Karpas-422 (cell line): ENCODE results near the gene CD9. TPM values are rescaled to one million over a fixed set of nuclear protein-coding genes. Genes with fewer than 3 reads are reported as not detected.

Source experiments
- DNase-seq: peaks from one replicate; pipeline ENCODE4 v3.0.0-alpha.2; 2015
- H2AFZ ChIP-seq: fragments of 200-600 bp; sonication (generic); 2 replicates; pipeline ENCODE4 v1.6.1; 2014; ENCODE audit warnings: antibody characterized with exemption, low read length, mixed read lengths
- H3K27ac ChIP-seq: fragments of 200-600 bp; sonication (generic); 2 replicates; pipeline ENCODE4 v1.5.1; 2014; ENCODE audit warnings: mild to moderate bottlenecking, low read length, moderate library complexity
- H3K27me3 ChIP-seq: fragments of 200-600 bp; sonication (generic); 2 replicates; pipeline ENCODE4 v1.6.1; 2014; ENCODE audit warnings: low read length, mixed read lengths
- H3K36me3 ChIP-seq: fragments of 200-600 bp; sonication (generic); 2 replicates; pipeline ENCODE4 v1.6.1; 2014; ENCODE audit warnings: low read length, mixed read lengths; ENCODE audit not compliant: insufficient read depth
- H3K4me1 ChIP-seq: fragments of 200-600 bp; sonication (generic); 2 replicates; pipeline ENCODE4 v1.6.1; 2014; ENCODE audit warnings: mild to moderate bottlenecking, low read length, mixed read lengths
- H3K4me2 ChIP-seq: fragments of 200-600 bp; sonication (generic); 2 replicates; pipeline ENCODE4 v1.6.1; 2014; ENCODE audit warnings: low read length, low read depth, mild to moderate bottlenecking; ENCODE audit not compliant: poor library complexity, severe bottlenecking
- H3K4me3 ChIP-seq: fragments of 200-600 bp; sonication (generic); 2 replicates; pipeline ENCODE4 v1.5.1; 2014; ENCODE audit warnings: mild to moderate bottlenecking, antibody characterized with exemption, low read length, mixed read lengths
- H3K79me2 ChIP-seq: fragments of 200-600 bp; sonication (generic); 2 replicates; pipeline ENCODE4 v1.6.1; 2014; ENCODE audit warnings: mild to moderate bottlenecking, low read length, mixed read lengths
- H3K9ac ChIP-seq: fragments of 200-600 bp; sonication (generic); 2 replicates; pipeline ENCODE4 v1.6.0; 2014; ENCODE audit warnings: low read length
- H3K9me2 ChIP-seq: fragments of 200-600 bp; sonication (generic), shearing (Covaris generic); replicated peaks from 2 replicates; pipeline ENCODE4 v1.6.0; 2014; ENCODE audit warnings: mild to moderate bottlenecking, low read length, moderate library complexity; ENCODE audit not compliant: insufficient read depth
- H3K9me3 ChIP-seq: fragments of 300-700, 200-600 bp; sonication (generic); 2 replicates; pipeline ENCODE4 v1.6.1; 2014; ENCODE audit warnings: low read length, mixed read lengths
- H4K20me1 ChIP-seq: fragments of 200-600 bp; sonication (generic); 2 replicates; pipeline ENCODE4 v1.6.1; 2014; ENCODE audit warnings: mild to moderate bottlenecking, antibody characterized with exemption, low read length, low read depth; ENCODE audit not compliant: insufficient read depth
- total RNA-seq: library from RNA; depleted of rRNA; stranded (reverse); fragments of >200 nt; shearing (Covaris generic); gene quantifications from 2 replicates; pipeline ENCODE4 v1.2.3, GENCODE V29; 2014; ENCODE audit warnings: low replicate concordance

CD9 gene
- total RNA-seq, 1 experiment from 2014 or later = not detected

DNA sequence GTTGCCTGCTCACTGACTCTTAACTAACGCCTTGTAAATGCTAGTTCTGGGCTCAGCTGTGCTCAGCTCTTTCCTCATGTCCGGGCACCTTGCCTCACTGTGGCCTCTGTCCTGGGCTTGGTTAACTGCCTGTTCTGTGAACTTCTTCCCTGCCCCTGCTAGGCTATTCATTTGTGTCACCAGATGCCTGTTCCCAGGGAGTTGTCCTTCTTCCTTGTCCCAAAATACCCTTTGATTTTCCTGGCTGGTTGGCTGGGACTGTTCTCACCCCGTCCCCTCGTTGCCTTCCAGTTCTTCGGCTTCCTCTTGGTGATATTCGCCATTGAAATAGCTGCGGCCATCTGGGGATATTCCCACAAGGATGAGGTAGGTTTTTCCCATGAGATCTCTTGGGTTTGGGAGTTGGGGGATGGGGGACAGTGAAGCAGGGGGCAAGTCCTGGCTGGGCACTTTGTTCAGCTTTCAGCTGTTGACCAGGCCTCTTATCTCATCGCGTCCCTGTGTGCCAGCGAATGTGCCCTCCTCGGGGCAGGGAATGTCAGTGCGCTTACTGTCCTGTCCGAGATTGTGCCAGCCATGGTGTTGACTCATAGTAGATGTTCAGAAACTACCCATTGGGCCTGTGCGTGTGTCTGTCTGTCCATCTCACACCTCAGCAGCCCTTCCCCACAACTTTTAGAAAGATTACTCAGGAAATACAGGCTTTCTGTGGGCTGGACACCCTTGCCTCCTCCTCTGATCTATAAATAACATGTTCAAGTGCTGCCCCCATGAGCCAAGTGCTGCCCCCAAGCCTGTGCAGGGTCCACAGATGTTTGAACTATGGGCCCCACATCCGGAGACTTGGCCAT is 33.1 kb downstream of the CD9 start:
- Histone ChIP-seq H3K4me3 (no peak overlapping the region), H3K79me2 (no peaks in the 10 kb centered on the region), H3K36me3 (no peaks in the 10 kb centered on the region), H3K9ac (no peak overlapping the region), H3K27me3 (no peaks in the 10 kb centered on the region), H4K20me1 (no peaks in the 10 kb centered on the region), H3K9me3 (no peaks in the 10 kb centered on the region), H3K27ac (no peak overlapping the region), H2AFZ (no peak overlapping the region), H3K4me2 (no peak overlapping the region), H3K4me1 (peaks cover 7% of the 10 kb centered on the region), H3K9me2 (no peaks in the 10 kb centered on the region)
- DNase-seq = no peak

DNA sequence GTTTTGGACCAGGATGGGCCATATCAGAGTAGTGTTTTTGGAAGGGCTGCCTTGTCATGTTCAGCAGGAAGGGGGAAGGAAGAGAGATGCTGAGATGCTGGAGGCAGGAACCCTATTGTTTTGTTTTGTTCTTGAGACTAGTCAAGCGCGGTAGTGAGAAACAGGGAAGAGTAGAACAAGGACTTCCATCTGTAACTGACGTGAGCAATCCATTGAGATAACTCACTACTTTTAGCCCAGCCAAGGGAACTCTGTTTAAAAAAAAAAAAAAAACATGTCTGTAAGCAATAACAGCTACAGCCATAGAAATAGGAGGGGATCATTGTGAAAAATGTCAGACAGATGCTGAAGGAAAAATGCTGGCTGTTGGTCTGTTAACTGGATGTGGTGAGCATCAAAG is 34.0 kb downstream of the CD9 start:
- H2AFZ ChIP-seq = no peak overlapping the region
- no peaks in the 10 kb centered on the region for H3K9me2 ChIP-seq
- H4K20me1 ChIP-seq = no peaks in the 10 kb centered on the region
- no peak for DNase-seq
- no peak overlapping the region for H3K4me3 ChIP-seq
- H3K27me3 ChIP-seq = no peaks in the 10 kb centered on the region
- no peak overlapping the region for H3K4me2 ChIP-seq
- no peak overlapping the region for H3K9ac ChIP-seq
- peaks cover 7% of the 10 kb centered on the region for H3K4me1 ChIP-seq
- H3K36me3 ChIP-seq = no peaks in the 10 kb centered on the region
- H3K79me2 ChIP-seq = no peaks in the 10 kb centered on the region
- H3K9me3 ChIP-seq = no peaks in the 10 kb centered on the region
- H3K27ac ChIP-seq = no peak overlapping the region

GRCh38 chr12:6234906-6235305 is 34.7 kb downstream of the CD9 start:
- Histone ChIP-seq H3K36me3 (no peaks in the 10 kb centered on the region), H4K20me1 (no peaks in the 10 kb centered on the region), H3K4me1 (peaks cover 7% of the 10 kb centered on the region), H3K9me2 (no peaks in the 10 kb centered on the region), H3K9me3 (no peaks in the 10 kb centered on the region), H3K27me3 (no peaks in the 10 kb centered on the region), H3K4me2 (no peak overlapping the region), H3K27ac (no peak overlapping the region), H3K4me3 (no peak overlapping the region), H3K79me2 (no peaks in the 10 kb centered on the region), H3K9ac (no peak overlapping the region), H2AFZ (no peak overlapping the region)
- DNase-seq = no peak

DNA sequence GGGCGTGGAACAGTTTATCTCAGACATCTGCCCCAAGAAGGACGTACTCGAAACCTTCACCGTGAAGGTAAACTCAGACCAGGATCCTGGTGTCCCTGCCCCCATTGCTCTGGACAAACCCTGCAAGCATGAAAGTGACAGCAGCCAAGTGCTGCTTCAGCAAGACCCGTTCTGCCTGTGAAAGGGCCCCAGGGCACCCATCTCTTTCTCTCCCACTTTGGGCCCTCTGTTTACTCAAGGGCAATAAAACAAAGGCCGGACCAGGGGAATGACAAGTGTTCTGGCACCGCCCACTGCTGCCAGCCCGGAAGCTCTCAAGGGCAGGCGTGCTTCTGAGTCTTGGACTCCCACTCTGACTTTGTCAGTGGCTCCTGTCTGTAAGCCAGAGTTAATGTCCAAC is 35.3 kb downstream of the CD9 start:
- H3K4me1 ChIP-seq = peaks cover 5% of the 10 kb centered on the region
- H3K9me3 ChIP-seq = no peaks in the 10 kb centered on the region
- H3K4me3 ChIP-seq = no peak overlapping the region
- no peak overlapping the region for H3K27ac ChIP-seq
- no peaks in the 10 kb centered on the region for H3K27me3 ChIP-seq
- H3K79me2 ChIP-seq = no peaks in the 10 kb centered on the region
- no peaks in the 10 kb centered on the region for H3K36me3 ChIP-seq
- no peak overlapping the region for H3K4me2 ChIP-seq
- no peaks in the 10 kb centered on the region for H3K9me2 ChIP-seq
- no peak overlapping the region for H2AFZ ChIP-seq
- no peak overlapping the region for H3K9ac ChIP-seq
- no peak for DNase-seq
- H4K20me1 ChIP-seq = no peaks in the 10 kb centered on the region

DNA sequence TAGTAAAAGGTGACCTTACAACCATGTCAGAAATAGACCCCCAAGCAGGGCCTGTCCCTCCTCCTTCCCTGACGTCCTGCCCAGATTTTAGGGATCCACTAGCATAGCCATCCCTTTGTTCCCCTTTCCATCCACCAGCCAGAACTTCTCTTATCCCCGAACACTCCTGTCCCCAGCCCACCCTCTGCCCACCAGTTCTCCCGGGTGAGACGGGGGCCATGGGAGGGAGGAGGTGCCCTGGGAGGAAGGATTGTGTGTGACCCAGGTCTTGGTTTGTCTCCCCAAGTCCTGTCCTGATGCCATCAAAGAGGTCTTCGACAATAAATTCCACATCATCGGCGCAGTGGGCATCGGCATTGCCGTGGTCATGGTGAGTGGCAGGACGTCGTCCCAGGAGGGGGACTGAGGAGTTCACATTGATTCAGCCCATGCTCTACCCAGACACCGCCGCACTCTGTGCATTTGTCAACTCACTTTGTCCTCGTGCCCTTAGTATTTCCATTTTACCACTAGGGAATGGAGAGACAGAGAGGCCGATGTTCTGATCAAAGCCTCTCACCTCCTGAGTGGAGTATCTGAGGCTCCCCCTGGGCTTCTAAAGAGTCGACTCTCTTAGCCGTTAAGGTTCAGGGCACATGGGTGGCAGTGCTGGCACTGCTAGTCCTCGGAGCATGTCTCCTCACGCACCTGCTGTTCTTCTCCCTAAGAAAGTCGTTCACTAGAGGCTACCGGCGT is 35.9 kb downstream of the CD9 start:
- Histone ChIP-seq H3K27me3 (no peaks in the 10 kb centered on the region), H3K36me3 (no peaks in the 10 kb centered on the region), H3K9me2 (no peaks in the 10 kb centered on the region), H3K9me3 (no peaks in the 10 kb centered on the region), H3K27ac (no peak overlapping the region), H3K4me3 (no peak overlapping the region), H2AFZ (no peak overlapping the region), H3K9ac (no peak overlapping the region), H3K4me2 (no peak overlapping the region), H3K4me1 (no peaks in the 10 kb centered on the region), H4K20me1 (no peaks in the 10 kb centered on the region), H3K79me2 (no peaks in the 10 kb centered on the region)
- no peak for DNase-seq

- H3K27ac ChIP-seq = no peak overlapping the region
- no peak overlapping the region for H3K4me3 ChIP-seq
- no peaks in the 10 kb centered on the region for H3K27me3 ChIP-seq
- H3K4me2 ChIP-seq = no peak overlapping the region
- no peak overlapping the region for H2AFZ ChIP-seq
- no peaks in the 10 kb centered on the region for H3K9me3 ChIP-seq
- no peak for DNase-seq
- no peaks in the 10 kb centered on the region for H3K9me2 ChIP-seq
- no peaks in the 10 kb centered on the region for H4K20me1 ChIP-seq
- no peaks in the 10 kb centered on the region for H3K79me2 ChIP-seq
- H3K9ac ChIP-seq = no peak overlapping the region
- no peaks in the 10 kb centered on the region for H3K4me1 ChIP-seq
- H3K36me3 ChIP-seq = no peaks in the 10 kb centered on the region
Observed at GRCh38 chr12:6236641-6236940, 36.4 kb downstream of the CD9 start.

DNA sequence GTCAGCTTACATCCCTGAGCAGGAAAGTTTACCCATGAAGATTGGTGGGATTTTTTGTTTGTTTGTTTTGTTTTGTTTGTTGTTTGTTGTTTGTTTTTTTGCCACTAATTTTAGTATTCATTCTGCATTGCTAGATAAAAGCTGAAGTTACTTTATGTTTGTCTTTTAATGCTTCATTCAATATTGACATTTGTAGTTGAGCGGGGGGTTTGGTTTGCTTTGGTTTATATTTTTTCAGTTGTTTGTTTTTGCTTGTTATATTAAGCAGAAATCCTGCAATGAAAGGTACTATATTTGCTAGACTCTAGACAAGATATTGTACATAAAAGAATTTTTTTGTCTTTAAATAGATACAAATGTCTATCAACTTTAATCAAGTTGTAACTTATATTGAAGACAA is 37.6 kb downstream of the CD9 start:
- H3K4me3 ChIP-seq = no peak overlapping the region
- H3K36me3 ChIP-seq = no peaks in the 10 kb centered on the region
- DNase-seq = no peak
- no peaks in the 10 kb centered on the region for H3K27me3 ChIP-seq
- H2AFZ ChIP-seq = no peak overlapping the region
- H3K9me2 ChIP-seq = no peaks in the 10 kb centered on the region
- H3K9me3 ChIP-seq = no peaks in the 10 kb centered on the region
- no peak overlapping the region for H3K9ac ChIP-seq
- no peaks in the 10 kb centered on the region for H4K20me1 ChIP-seq
- no peak overlapping the region for H3K27ac ChIP-seq
- no peaks in the 10 kb centered on the region for H3K79me2 ChIP-seq
- H3K4me2 ChIP-seq = no peak overlapping the region
- H3K4me1 ChIP-seq = no peaks in the 10 kb centered on the region

GRCh38 chr12:6238875-6239274 is 38.7 kb downstream of the CD9 start:
- H2AFZ ChIP-seq = no peak overlapping the region

More at GRCh38 chr12:6238875-6239274, 38.7 kb downstream of the CD9 start:
- Histone ChIP-seq H3K27ac (no peak overlapping the region), H3K9me2 (no peaks in the 10 kb centered on the region), H3K36me3 (no peaks in the 10 kb centered on the region), H3K79me2 (no peaks in the 10 kb centered on the region), H3K9me3 (no peaks in the 10 kb centered on the region), H4K20me1 (no peaks in the 10 kb centered on the region), H3K4me3 (no peak overlapping the region), H3K4me1 (no peaks in the 10 kb centered on the region), H3K9ac (no peak overlapping the region), H3K27me3 (no peaks in the 10 kb centered on the region), H3K4me2 (no peak overlapping the region)
- DNase-seq = no peak
